Suprapubic skin (tissue), 4 donors: ENCODE data around the gene HIGD1A.

ENCODE experiments used
- EP300 ChIP-seq: sonication (generic); formaldehyde crosslinking; IDR thresholded peaks from one replicate; pipeline ENCODE4 v1.6.1; 2017; ENCODE audit warnings: antibody characterized with exemption
- POLR2A ChIP-seq, 2 donors: fragments of 450-650 bp; IDR thresholded peaks; one replicate each; pipeline ENCODE4 v1.6.1; 2017; ENCODE audit warnings: antibody characterized with exemption in 2 of 2, mild to moderate bottlenecking in 2 of 2, moderate library complexity in 2 of 2
- POLR2AphosphoS5 ChIP-seq, 3 donors: sonication (generic); formaldehyde crosslinking; IDR thresholded peaks; one replicate each; pipeline ENCODE4 v1.6.1; 2017; ENCODE audit warnings: antibody characterized with exemption in 3 of 3
- TF ChIP-seq, protein P1 (sequence below), 2 donors: fragments of 200-600 bp in 1 of 2; fragments of 450-650 bp in 1 of 2; sonication (generic) in 1 of 2; IDR thresholded peaks; one replicate each; pipeline ENCODE4 v1.5.1; 2016 to 2019; ENCODE audit warnings: antibody characterized with exemption in 2 of 2, mild to moderate bottlenecking in 1 of 2, moderate library complexity in 1 of 2

DNA sequence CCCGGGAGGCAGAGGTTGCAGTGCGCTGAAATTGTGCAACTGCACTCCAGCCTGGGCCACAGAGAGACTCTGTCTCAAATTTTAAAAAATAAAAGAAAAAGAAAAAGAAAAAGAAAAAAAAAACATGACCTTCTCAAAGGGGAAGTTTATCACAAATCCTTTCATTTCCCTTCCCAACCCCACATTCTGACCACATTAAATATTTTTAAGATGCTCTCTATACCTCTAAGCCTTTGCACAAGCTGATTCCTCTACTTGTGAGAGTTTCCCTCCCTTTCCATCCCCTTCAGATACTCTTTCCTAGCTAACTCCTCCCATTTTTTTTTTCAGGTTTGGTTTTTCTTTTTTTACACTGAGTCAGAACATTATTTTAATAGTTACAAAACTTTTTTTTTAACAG lies 4.0 kb downstream of the HIGD1A start:
- TF ChIP-seq, protein P1, sequence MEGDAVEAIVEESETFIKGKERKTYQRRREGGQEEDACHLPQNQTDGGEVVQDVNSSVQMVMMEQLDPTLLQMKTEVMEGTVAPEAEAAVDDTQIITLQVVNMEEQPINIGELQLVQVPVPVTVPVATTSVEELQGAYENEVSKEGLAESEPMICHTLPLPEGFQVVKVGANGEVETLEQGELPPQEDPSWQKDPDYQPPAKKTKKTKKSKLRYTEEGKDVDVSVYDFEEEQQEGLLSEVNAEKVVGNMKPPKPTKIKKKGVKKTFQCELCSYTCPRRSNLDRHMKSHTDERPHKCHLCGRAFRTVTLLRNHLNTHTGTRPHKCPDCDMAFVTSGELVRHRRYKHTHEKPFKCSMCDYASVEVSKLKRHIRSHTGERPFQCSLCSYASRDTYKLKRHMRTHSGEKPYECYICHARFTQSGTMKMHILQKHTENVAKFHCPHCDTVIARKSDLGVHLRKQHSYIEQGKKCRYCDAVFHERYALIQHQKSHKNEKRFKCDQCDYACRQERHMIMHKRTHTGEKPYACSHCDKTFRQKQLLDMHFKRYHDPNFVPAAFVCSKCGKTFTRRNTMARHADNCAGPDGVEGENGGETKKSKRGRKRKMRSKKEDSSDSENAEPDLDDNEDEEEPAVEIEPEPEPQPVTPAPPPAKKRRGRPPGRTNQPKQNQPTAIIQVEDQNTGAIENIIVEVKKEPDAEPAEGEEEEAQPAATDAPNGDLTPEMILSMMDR (IDR thresholded peaks at IDR 0.05), result no peak
- TF ChIP-seq EP300, result no peak
- TF ChIP-seq POLR2A (IDR thresholded peaks at IDR 0.05), result no peak
- no peak for TF ChIP-seq POLR2AphosphoS5 (IDR thresholded peaks at IDR 0.05)
